Aorta (tissue), 5 donors: ENCODE data around the gene NDUFAF7. TPM values are rescaled to one million over a fixed set of nuclear protein-coding genes. Genes with fewer than 3 reads are reported as not detected.
"Not testable (repeated sequence)": the region's sequence is repeated elsewhere in the genome, so short reads cannot be mapped to it uniquely, and the experiment has no call there.

Experiments used
- ATAC-seq: fragments of 200-7000 bp; cut with Tn5 transposase; one replicate; pipeline ENCODE4 v1.9.1; 2022; ENCODE audit warnings: moderate library complexity; ENCODE audit not compliant: low FRiP score
- DNase-seq, 2 donors: peaks; one replicate each; pipeline ENCODE4 v3.0.0-alpha.2; 2020
- H3K27ac ChIP-seq, 2 donors: one replicate each; pipeline ENCODE4 v1.5.1; 2013; ENCODE audit warnings: low read length in 2 of 2, mild to moderate bottlenecking in 2 of 2, moderate library complexity in 2 of 2, control low read depth in 1 of 2, inconsistent platforms in 1 of 2, low read depth in 1 of 2
- H3K27me3 ChIP-seq, 2 donors: one replicate each; pipeline ENCODE4 v1.6.1; 2013; ENCODE audit warnings: control low read depth in 1 of 2, low read length in 1 of 2, mild to moderate bottlenecking in 1 of 2, moderate library complexity in 1 of 2; ENCODE audit not compliant: insufficient read depth in 2 of 2, control insufficient read depth in 1 of 2
- H3K36me3 ChIP-seq, 2 donors: one replicate each; pipeline ENCODE4 v1.6.1; 2013; ENCODE audit warnings: control low read depth in 1 of 2, low read length in 1 of 2, mild to moderate bottlenecking in 1 of 2; ENCODE audit not compliant: insufficient read depth in 2 of 2, control insufficient read depth in 1 of 2
- H3K4me1 ChIP-seq, 2 donors: one replicate each; pipeline ENCODE4 v1.6.1; 2013; ENCODE audit warnings: low read length in 2 of 2, control low read depth in 1 of 2, mild to moderate bottlenecking in 1 of 2, moderate library complexity in 1 of 2; ENCODE audit not compliant: insufficient read depth in 2 of 2, control insufficient read depth in 1 of 2
- H3K4me3 ChIP-seq, 2 donors: one replicate each; pipeline ENCODE4 v1.5.1; 2013; ENCODE audit warnings: low read length in 2 of 2, control low read depth in 1 of 2, mild to moderate bottlenecking in 1 of 2
- H3K9me3 ChIP-seq: one replicate; pipeline ENCODE4 v1.6.1; 2013; ENCODE audit warnings: mild to moderate bottlenecking, low read length; ENCODE audit not compliant: control insufficient read depth
- WGBS, 2 donors: extraction: QIAGEN DNeasy Blood & Tissue Kit; methylation state at CpG; one replicate each; pipeline ENCODE4 v1.1.7; 2013; 5-methylcytosine and 5-hydroxymethylcytosine counted together
- intact Hi-C, 2 donors: fragments of 100-400 bp; cut with DNase I; formaldehyde crosslinking; loops; one replicate each; pipeline versions ENCODE4 v1.14.2 to v1.15.0; 2022
- polyA plus RNA-seq, 2 donors: library from polyadenylated mRNA; stranded (reverse); fragments of 200-250 nt; gene quantifications; one replicate each; pipeline ENCODE4 v1.2.3, GENCODE V29; 2013
- total RNA-seq, 2 donors: library from RNA; stranded (reverse); fragmentation: NEBNext Ultra II Directional; extraction: Animal tissue kit (Norgen Biotek cat#: 25700); gene quantifications; one replicate each; pipeline ENCODE4 v1.2.1, GENCODE V29; 2021
- donor health status: healthy with polysubstance abuse.
- donor health status: Bipolar disorder and iron deficiency.
- donor health status: DM: no; HTN: no; CAD: no.
- donor health status: DM: no; HTN: no; CAD: no.
- donor health status: DM: yes; HTN: yes; CAD: no.

NDUFAF7 gene
- total and polyA plus RNA-seq, 4 donors: 7.5 to 23.9 (median 17.8) TPM

- intact Hi-C loops: no loop called here
- Histone ChIP-seq H3K9me3 (peaks cover 2% of the 10 kb centered on the region), H3K4me3 (no peak overlapping the region), H3K36me3 (peaks cover 3 to 6% of the 10 kb centered on the region in 2 donors), H3K27ac (no peak overlapping the region), H3K4me1 (no peaks in the 10 kb centered on the region), H3K27me3 (no peaks in the 10 kb centered on the region)
- DNase-seq (no peak), ATAC-seq (no peak)
- WGBS, 2 donors: 80 to 88% methylated on average over 5 of the region's 5 CpGs
Measured at GRCh38 chr2:37205689-37206341, 25.6 kb upstream of the NDUFAF7 start.

DNA sequence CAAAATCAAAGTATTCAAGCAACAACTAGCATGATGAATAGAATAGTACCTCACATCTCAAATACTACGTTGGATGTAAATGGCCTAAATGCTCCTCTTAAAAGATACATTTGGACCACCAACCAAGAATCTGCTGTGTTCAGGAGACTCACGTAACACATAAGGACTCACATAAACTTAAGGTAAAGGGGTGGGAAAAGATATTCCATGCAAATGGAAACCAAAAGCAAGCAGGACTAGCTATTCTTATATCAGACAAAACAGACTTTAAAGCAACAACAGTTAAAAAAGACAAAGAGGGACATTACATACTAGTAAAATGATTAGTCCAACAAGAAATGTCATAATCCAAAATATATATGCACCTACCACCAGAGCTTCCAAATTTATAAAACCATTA, 24.7 kb upstream of the NDUFAF7 start:
- H3K27me3 ChIP-seq, H3K36me3 ChIP-seq, ATAC-seq, H3K4me1 ChIP-seq, DNase-seq, H3K27ac ChIP-seq, H3K9me3 ChIP-seq, intact Hi-C loops, H3K4me3 ChIP-seq: not testable (repeated sequence)
- 97 to 98% methylated on average over 2 of the region's 2 CpGs for WGBS, 2 donors

- Histone ChIP-seq H3K4me1 (no peaks in the 10 kb centered on the region), H3K27ac (no peak overlapping the region), H3K36me3 (peaks cover 3 to 9% of the 10 kb centered on the region in 2 donors), H3K27me3 (no peaks in the 10 kb centered on the region), H3K4me3 (no peak overlapping the region), H3K9me3 (no peaks in the 10 kb centered on the region)
- ATAC-seq: no peak
- intact Hi-C loops: no loop called here
- no peak for DNase-seq
Measured at GRCh38 chr2:37211212-37211611, 20.2 kb upstream of the NDUFAF7 start.

GRCh38 chr2:37211939-37212338, 19.5 kb upstream of the NDUFAF7 start:
- Histone ChIP-seq H3K4me3 (no peak overlapping the region), H3K27me3 (no peaks in the 10 kb centered on the region), H3K36me3 (peaks cover 0 to 7% of the 10 kb centered on the region in 2 donors), H3K9me3 (no peaks in the 10 kb centered on the region), H3K4me1 (no peaks in the 10 kb centered on the region), H3K27ac (no peak overlapping the region)
- ATAC-seq (no peak), DNase-seq (no peak)
- intact Hi-C loops: no loop called here
- WGBS, 2 donors: 82 to 88% methylated on average over 3 of the region's 3 CpGs

GRCh38 chr2:37215250-37215649, 16.2 kb upstream of the NDUFAF7 start:
- 82 to 84% methylated on average over 1 of the region's 1 CpG for WGBS, 2 donors
- ATAC-seq: no peak
- Histone ChIP-seq H3K36me3 (peaks cover 0 to 7% of the 10 kb centered on the region in 2 donors), H3K4me3 (no peak overlapping the region), H3K27me3 (no peaks in the 10 kb centered on the region), H3K4me1 (no peaks in the 10 kb centered on the region), H3K9me3 (no peaks in the 10 kb centered on the region), H3K27ac (no peak overlapping the region)
- no peak for DNase-seq
- intact Hi-C loops: no loop called here

DNA sequence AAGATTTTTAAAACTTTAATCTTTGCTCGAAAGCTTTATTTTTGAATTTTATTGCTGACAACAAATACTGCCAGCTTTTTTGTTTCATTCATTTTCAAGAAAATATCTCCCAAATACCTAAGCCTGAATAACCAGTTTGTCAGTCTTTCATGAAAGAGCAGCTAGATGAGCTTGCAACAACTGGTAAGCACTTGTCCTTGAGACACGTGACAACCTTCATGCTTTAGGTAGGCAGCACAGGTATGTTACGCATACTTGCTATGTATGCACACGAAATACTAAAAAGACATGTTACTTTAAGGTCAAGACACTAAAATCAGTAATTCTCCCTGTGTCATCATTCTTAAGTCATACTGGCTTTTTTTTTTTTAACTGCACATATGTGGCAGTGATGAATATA, 12.4 kb upstream of the NDUFAF7 start:
- no peak overlapping the region for H3K4me3 ChIP-seq
- ATAC-seq (no peak), DNase-seq (no peak)
- H3K36me3 ChIP-seq: peaks cover 0 to 3% of the 10 kb centered on the region in 2 donors
- no peaks in the 10 kb centered on the region for H3K27me3 ChIP-seq
- intact Hi-C loops: no loop called here
- H3K9me3 ChIP-seq: no peaks in the 10 kb centered on the region
- WGBS, 2 donors: 91 to 93% methylated on average over 4 of the region's 4 CpGs
- H3K27ac ChIP-seq: no peak overlapping the region
- no peaks in the 10 kb centered on the region for H3K4me1 ChIP-seq

GRCh38 chr2:37223131-37223530, 8.3 kb upstream of the NDUFAF7 start:
- Histone ChIP-seq H3K27me3 (no peaks in the 10 kb centered on the region), H3K4me3 (no peak overlapping the region), H3K4me1 (peaks cover 0 to 1% of the 10 kb centered on the region in 2 donors), H3K9me3 (no peaks in the 10 kb centered on the region), H3K27ac (no peak overlapping the region), H3K36me3 (peaks cover 3 to 4% of the 10 kb centered on the region in 2 donors)
- intact Hi-C loops: no loop called here
- 95% methylated on average over 4 of the region's 4 CpGs for WGBS, 2 donors
- ATAC-seq (no peak), DNase-seq (no peak)

DNA sequence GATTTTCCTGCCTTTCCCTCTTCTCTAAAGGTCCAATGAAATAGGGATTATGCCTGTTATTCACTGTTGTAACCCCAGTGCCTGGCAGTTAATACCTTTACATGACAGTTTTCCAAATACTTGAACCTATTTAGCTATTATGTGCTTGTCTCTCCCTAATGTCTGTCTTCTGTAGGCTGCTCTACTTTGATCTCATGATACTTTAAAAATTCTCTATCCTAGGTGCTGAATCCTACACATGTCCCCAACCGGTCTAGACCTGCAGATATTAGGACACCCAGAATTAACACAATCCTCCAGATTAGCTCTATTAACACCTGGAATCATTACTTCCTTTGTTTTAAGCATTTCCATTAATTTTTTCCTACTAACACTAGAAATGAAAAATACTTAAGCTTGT, 7.4 kb upstream of the NDUFAF7 start:
- peaks cover 3 to 4% of the 10 kb centered on the region in 2 donors for H3K36me3 ChIP-seq
- no peak overlapping the region for H3K27ac ChIP-seq
- H3K9me3 ChIP-seq: no peaks in the 10 kb centered on the region
- intact Hi-C loops: no loop called here
- WGBS, 2 donors: 81 to 82% methylated on average over 1 of the region's 1 CpG
- peaks cover 0 to 1% of the 10 kb centered on the region in 2 donors for H3K4me1 ChIP-seq
- DNase-seq (no peak), ATAC-seq (no peak)
- H3K4me3 ChIP-seq: no peak overlapping the region
- no peaks in the 10 kb centered on the region for H3K27me3 ChIP-seq

DNA sequence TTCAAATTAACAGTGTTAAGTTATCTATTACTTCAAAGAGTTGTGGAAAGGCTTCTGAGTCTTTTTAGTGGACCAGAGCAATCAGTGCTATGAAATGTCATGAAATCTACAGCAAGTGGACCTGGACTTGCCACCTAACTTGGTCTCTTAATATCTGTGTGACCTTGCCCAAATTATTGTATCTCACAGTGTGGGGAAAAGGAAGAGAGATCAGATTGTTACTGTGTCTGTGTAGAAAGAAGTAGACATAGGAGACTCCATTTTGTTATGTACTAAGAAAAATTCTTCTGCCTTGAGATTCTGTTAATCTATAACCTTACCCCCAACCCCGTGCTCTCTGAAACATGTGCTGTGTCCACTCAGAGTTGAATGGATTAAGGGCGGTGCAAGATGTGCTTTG, 6.3 kb upstream of the NDUFAF7 start:
- H3K9me3 ChIP-seq, ATAC-seq, H3K36me3 ChIP-seq, H3K4me3 ChIP-seq, H3K27ac ChIP-seq, H3K4me1 ChIP-seq, intact Hi-C loops, H3K27me3 ChIP-seq, DNase-seq: not testable (repeated sequence)
- no CpG with 5 or more reads among the region's 2 CpGs for WGBS, 2 donors
